ENCODE measurements around the gene PCDH15. TPM values are rescaled to one million over a fixed set of nuclear protein-coding genes. Genes with fewer than 3 reads are reported as not detected.

PCDH15 gene
- total and polyA plus RNA-seq, 2 of the 8 experiments (the other 6 are each of a cell fraction or from before 2014, with no cell fraction given), result 0.11 TPM; not detected in 1

DNA sequence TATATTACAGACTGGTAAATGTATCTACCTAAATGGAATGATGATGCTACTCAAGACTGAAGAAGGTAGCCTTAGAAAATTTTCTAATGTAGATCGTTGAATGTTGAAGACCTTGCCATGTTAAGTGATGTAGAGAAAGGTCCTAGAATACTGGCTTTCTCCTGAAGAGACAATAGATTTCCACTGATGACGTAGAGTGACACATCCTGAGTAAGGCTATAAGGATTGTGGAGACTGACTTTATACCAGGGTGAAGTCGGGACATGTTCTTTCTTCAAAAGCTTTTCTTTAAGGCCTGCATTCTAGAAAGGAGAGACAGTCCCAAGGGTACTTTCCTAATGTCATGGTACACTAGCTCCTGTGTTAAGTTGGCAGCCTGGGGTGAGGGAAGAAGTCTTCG, 58.6 kb downstream of the PCDH15 start:
- FAIRE-seq (no peak), DNase-seq (ENCODE audit: low read depth in 1 of 2, low spot score in 2 of 2) (no peak)
- Histone ChIP-seq H4K91ac (replicated peaks; ENCODE audit: insufficient read length, low read length) (no peak overlapping the region), H3K27me3 (replicated peaks in 1 of 4; ENCODE audit: control insufficient read depth in 3 of 4, extremely low read depth in 1 of 4, insufficient read depth in 3 of 4, low read length in 3 of 4) (no peaks in the 10 kb centered on the region), H3K4me3 (ENCODE audit: extremely low read depth in 1 of 4, insufficient read depth in 2 of 4, low read depth in 3 of 4, low read length in 4 of 4) (no peak overlapping the region), H2AFZ (ENCODE audit: low read length) (no peak overlapping the region), H3K27ac (ENCODE audit: low read depth, low read length) (no peak overlapping the region), H2BK20ac (ENCODE audit: low read length) (no peak overlapping the region), H2BK12ac (ENCODE audit: low read depth, low read length) (no peak overlapping the region), H4K20me1 (replicated peaks in 1 of 2; ENCODE audit: control insufficient read depth in 1 of 2, insufficient read depth in 2 of 2, low read length in 2 of 2) (no peaks in the 10 kb centered on the region), H3K9ac (replicated peaks in 1 of 4; ENCODE audit: extremely low read depth in 1 of 4, low read depth in 3 of 4, low read length in 3 of 4) (no peak overlapping the region), H3K23me2 (ENCODE audit: low read depth, low read length) (no peaks in the 10 kb centered on the region), H3K4me2 (ENCODE audit: insufficient read depth in 1 of 2, low read depth in 2 of 2, low read length in 2 of 2) (no peak overlapping the region), H2BK15ac (ENCODE audit: low read length) (no peak overlapping the region), H4K8ac (ENCODE audit: extremely low read depth, insufficient read depth, low read length) (no peak overlapping the region), H3K9me3 (ENCODE audit: insufficient read depth in 2 of 2, low read depth in 1 of 2, low read length in 1 of 2) (no peaks in the 10 kb centered on the region), H3K79me1 (ENCODE audit: low read depth, low read length) (no peaks in the 10 kb centered on the region), H3K4ac (replicated peaks; ENCODE audit: insufficient read length, low read depth, low read length) (no peak overlapping the region), H3K56ac (replicated peaks; ENCODE audit: insufficient read length, low read depth, low read length) (no peak overlapping the region), H3K79me2 (ENCODE audit: control insufficient read depth in 1 of 2, insufficient read depth in 2 of 2, low read length in 2 of 2) (no peaks in the 10 kb centered on the region), H3K14ac (ENCODE audit: insufficient read length) (no peak overlapping the region), H2AK5ac (ENCODE audit: low read depth, low read length) (no peak overlapping the region), H3K18ac (ENCODE audit: extremely low read depth, low read length) (no peak overlapping the region), H3K4me1 (replicated peaks in 1 of 4; ENCODE audit: control insufficient read depth in 3 of 4, insufficient read depth in 4 of 4, low read length in 3 of 4) (no peaks in the 10 kb centered on the region), H2BK120ac (replicated peaks; ENCODE audit: low read depth, low read length) (no peak overlapping the region), H2BK5ac (ENCODE audit: low read depth, low read length) (no peak overlapping the region), H4K5ac (ENCODE audit: insufficient read length, low read depth, low read length) (no peak overlapping the region), H3K36me3 (ENCODE audit: control insufficient read depth in 2 of 4, insufficient read depth in 4 of 4, low read length in 3 of 4) (no peaks in the 10 kb centered on the region), H3K23ac (ENCODE audit: insufficient read length) (no peak overlapping the region)
- 96% methylated on average over 4 of the region's 4 CpGs; no CpG with 5 or more reads in 1 of the 2 experiments for WGBS, 2 experiments (ENCODE audit: extremely low coverage in 1 of 2, insufficient coverage in 1 of 2, insufficient read length in 1 of 2, insufficient replicate concordance in 2 of 2, low coverage in 1 of 2, low lambda C conversion rate in 2 of 2, missing lambda C conversion rate in 1 of 2)
- no peak for TF ChIP-seq FOSL1 (IDR thresholded peaks at IDR 0.05; ENCODE audit: insufficient read depth, low read depth, low read length)
- no peak for TF ChIP-seq NRF1 (IDR thresholded peaks at IDR 0.05; ENCODE audit: low read depth, low read length)
- no peak for TF ChIP-seq SP1 (IDR thresholded peaks at IDR 0.05; ENCODE audit: low read depth, low read length)
- TF ChIP-seq RXRA (IDR thresholded peaks at IDR 0.05; ENCODE audit: insufficient read depth, low read depth, low read length), result no peak
- TF ChIP-seq CHD2 (IDR thresholded peaks at IDR 0.05; ENCODE audit: low read length), result no peak
- no peak for TF ChIP-seq MAFK (IDR thresholded peaks at IDR 0.05; ENCODE audit: low read depth, low read length)
- TF ChIP-seq, protein P1, sequence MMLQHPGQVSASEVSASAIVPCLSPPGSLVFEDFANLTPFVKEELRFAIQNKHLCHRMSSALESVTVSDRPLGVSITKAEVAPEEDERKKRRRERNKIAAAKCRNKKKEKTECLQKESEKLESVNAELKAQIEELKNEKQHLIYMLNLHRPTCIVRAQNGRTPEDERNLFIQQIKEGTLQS (IDR thresholded peaks at IDR 0.05; ENCODE audit: insufficient read depth, low read depth, low read length), result no peak
- TF ChIP-seq ZNF274 (IDR thresholded peaks at IDR 0.05; ENCODE audit: borderline replicate concordance, extremely low read depth, low read length), result no peak
- no peak for TF ChIP-seq JUN (IDR thresholded peaks at IDR 0.05; ENCODE audit: low read depth, low read length)
- CTCF ChIA-PET (ENCODE audit: partially characterized antibody), result interaction anchor here (0.5 kb wide), 1 partner anchor 588 kb away, joined by 3 read pairs; no protein-coding TSS in a partner anchor
- POLR2A ChIA-PET (ENCODE audit: partially characterized antibody), result no interaction called here
